Type B pancreatic cell (in vitro differentiated cells): ENCODE results near the gene CGNL1. TPM values are rescaled to one million over a fixed set of nuclear protein-coding genes. Genes with fewer than 3 reads are reported as not detected.

Source experiments
- DNase-seq: peaks from one replicate; pipeline ENCODE4 v3.0.0; 2021; ENCODE audit warnings: mixed read lengths; ENCODE audit not compliant: unreplicated experiment; ENCODE audit errors: extremely low spot score
- H3K27ac Mint-ChIP-seq: 2 replicates; pipeline ENCODE4 v1.8.0; 2021; ENCODE audit warnings: mild to moderate bottlenecking, mixed read lengths
- H3K27me3 Mint-ChIP-seq: 2 replicates; pipeline ENCODE4 v1.8.0; 2021; ENCODE audit warnings: mixed read lengths
- H3K36me3 Mint-ChIP-seq: 2 replicates; pipeline ENCODE4 v1.8.0; 2021; ENCODE audit warnings: mixed read lengths
- H3K4me1 Mint-ChIP-seq: one replicate; pipeline ENCODE4 v1.8.0; 2021; ENCODE audit warnings: mixed read lengths; ENCODE audit not compliant: unreplicated experiment
- H3K4me3 Mint-ChIP-seq: 2 replicates; pipeline ENCODE4 v1.8.0; 2021; ENCODE audit warnings: mild to moderate bottlenecking, mixed read lengths
- H3K9me3 Mint-ChIP-seq: 2 replicates; pipeline ENCODE4 v1.8.0; 2021; ENCODE audit warnings: mixed read lengths
- CTCF ChIP-seq: fragments of 200-600 bp; sonication (generic); conservative IDR thresholded peaks from 2 replicates; pipeline ENCODE4 v1.5.0; 2021; ENCODE audit warnings: antibody characterized with exemption, mild to moderate bottlenecking
- total RNA-seq: library from RNA; stranded (reverse); gene quantifications from 2 replicates; pipeline ENCODE4 v1.2.1, GENCODE V29; 2021; ENCODE audit warnings: low replicate concordance

Gene CGNL1
- total RNA-seq, 1 donor from 2014 or later: 11.8 TPM

GRCh38 chr15:57452090-57452754 is 75.9 kb downstream of the CGNL1 start:
- no peak for TF ChIP-seq CTCF
- Mint-ChIP-seq H3K9me3 (no peaks in the 10 kb centered on the region), H3K27ac (no peak overlapping the region), H3K4me1 (peaks cover 3% of the 10 kb centered on the region), H3K4me3 (no peak overlapping the region), H3K36me3 (peaks cover 13% of the 10 kb centered on the region), H3K27me3 (no peaks in the 10 kb centered on the region)
- no peak for DNase-seq

GRCh38 chr15:57455929-57456328 is 79.6 kb downstream of the CGNL1 start:
- Mint-ChIP-seq H3K4me1 (peaks cover 3% of the 10 kb centered on the region), H3K9me3 (no peaks in the 10 kb centered on the region), H3K4me3 (no peak overlapping the region), H3K27ac (no peak overlapping the region), H3K27me3 (no peaks in the 10 kb centered on the region), H3K36me3 (peaks cover 4% of the 10 kb centered on the region)
- no peak for DNase-seq
- no peak for TF ChIP-seq CTCF

GRCh38 chr15:57456559-57456958 is 80.3 kb downstream of the CGNL1 start:
- no peaks in the 10 kb centered on the region for H3K9me3 Mint-ChIP-seq
- peaks cover 4% of the 10 kb centered on the region for H3K36me3 Mint-ChIP-seq
- H3K4me3 Mint-ChIP-seq: no peak overlapping the region
- H3K4me1 Mint-ChIP-seq: peaks cover 3% of the 10 kb centered on the region
- H3K27me3 Mint-ChIP-seq: no peaks in the 10 kb centered on the region
- no peak for TF ChIP-seq CTCF
- DNase-seq: no peak
- no peak overlapping the region for H3K27ac Mint-ChIP-seq

- no peaks in the 10 kb centered on the region for H3K27me3 Mint-ChIP-seq
- DNase-seq: no peak
- H3K4me1 Mint-ChIP-seq: peaks cover 3% of the 10 kb centered on the region
- H3K9me3 Mint-ChIP-seq: no peaks in the 10 kb centered on the region
- peaks cover 1% of the 10 kb centered on the region for H3K36me3 Mint-ChIP-seq
- H3K4me3 Mint-ChIP-seq: no peak overlapping the region
- TF ChIP-seq CTCF: no peak
- no peak overlapping the region for H3K27ac Mint-ChIP-seq
These were observed 81.4 kb downstream of the CGNL1 start for GRCh38 chr15:57457726-57458125.

- DNase-seq: no peak
- no peak overlapping the region for H3K27ac Mint-ChIP-seq
- no peaks in the 10 kb centered on the region for H3K9me3 Mint-ChIP-seq
- no peaks in the 10 kb centered on the region for H3K36me3 Mint-ChIP-seq
- H3K27me3 Mint-ChIP-seq: no peaks in the 10 kb centered on the region
- no peak overlapping the region for H3K4me3 Mint-ChIP-seq
- no peak for TF ChIP-seq CTCF
- H3K4me1 Mint-ChIP-seq: peaks cover 3% of the 10 kb centered on the region
These were observed 82.1 kb downstream of the CGNL1 start for GRCh38 chr15:57458356-57458781.
